Caco-2 (cell line): ENCODE results near the gene PNPLA5. TPM values are rescaled to one million over a fixed set of nuclear protein-coding genes. Genes with fewer than 3 reads are reported as not detected.

Experiments
- BruUV-seq: library from RNA; stranded (reverse); fragments of 400-500 nt; replicated peaks from 2 replicates; lab custom pipeline; 2021; lab: Mats Ljungman, UMichigan
- CTCF ChIA-PET: fragments of 300-600 bp; sonication (Branson Sonifier 250); formaldehyde crosslinking; loops from one replicate; lab custom pipeline; 2022; ENCODE audit warnings: antibody characterized with exemption; lab: Charles Lee
- POLR2A ChIA-PET: fragments of 300-600 bp; sonication (Branson Sonifier 250); formaldehyde crosslinking; loops from one replicate; lab custom pipeline; 2022; ENCODE audit warnings: antibody characterized with exemption; lab: Charles Lee
- DNase-seq, 2 experiments: peaks; one replicate each; pipeline versions ENCODE4 v3.0.0 to v3.0.0-alpha.2; 2020 to 2022
- H3K27me3 ChIP-seq: replicated peaks from 2 replicates; pipeline ENCODE4 v1.6.0; 2011; ENCODE audit warnings: low read length; ENCODE audit not compliant: control insufficient read depth, insufficient read depth
- H3K36me3 ChIP-seq: 2 replicates; pipeline ENCODE4 v1.5.1; 2011; ENCODE audit warnings: low read length; ENCODE audit not compliant: control insufficient read depth, insufficient read depth
- H3K4me1 ChIP-seq: fragments of 250-450 bp; sonication (Bioruptor Pico); 2 replicates; pipeline ENCODE4 v1.5.1; 2020; ENCODE audit warnings: mild to moderate bottlenecking
- H3K4me3 ChIP-seq: 2 replicates; pipeline ENCODE4 v1.5.1; 2011; ENCODE audit warnings: low read depth, mild to moderate bottlenecking, control low read depth, low read length
- H3K9me3 ChIP-seq: fragments of 250-450 bp; sonication (Bioruptor Pico); 2 replicates; pipeline ENCODE4 v1.5.1; 2020; ENCODE audit warnings: mild to moderate bottlenecking, moderate library complexity
- H3K27ac Mint-ChIP-seq: one replicate; pipeline ENCODE4 v1.8.0; 2022; ENCODE audit warnings: mixed read lengths; ENCODE audit not compliant: unreplicated experiment
- H3K27me3 Mint-ChIP-seq: one replicate; pipeline ENCODE4 v1.8.0; 2022; ENCODE audit warnings: mixed read lengths; ENCODE audit not compliant: insufficient read depth, unreplicated experiment
- H3K36me3 Mint-ChIP-seq: one replicate; pipeline ENCODE4 v1.8.0; 2022; ENCODE audit warnings: mild to moderate bottlenecking, mixed read lengths; ENCODE audit not compliant: insufficient read depth, unreplicated experiment
- H3K4me1 Mint-ChIP-seq: one replicate; pipeline ENCODE4 v1.8.0; 2022; ENCODE audit warnings: low read depth, mixed read lengths; ENCODE audit not compliant: unreplicated experiment
- H3K4me3 Mint-ChIP-seq: one replicate; pipeline ENCODE4 v1.8.0; 2022; ENCODE audit warnings: mild to moderate bottlenecking, moderate library complexity, mixed read lengths; ENCODE audit not compliant: unreplicated experiment
- H3K9me3 Mint-ChIP-seq: one replicate; pipeline ENCODE4 v1.8.0; 2022; ENCODE audit warnings: mixed read lengths; ENCODE audit not compliant: unreplicated experiment
- CTCF ChIP-seq, 2 experiments: fragments of 200-600 bp in 1 of 2; IDR thresholded peaks; 1 replicate in 1 of 2; 2 replicates in 1 of 2; pipeline versions ENCODE4 v1.5.1 to v1.8.0; 2011 to 2022; ENCODE audit warnings: antibody characterized with exemption in 1 of 2, control low read depth in 1 of 2, inconsistent platforms in 1 of 2, low read depth in 1 of 2, low read length in 1 of 2, mild to moderate bottlenecking in 1 of 2, moderate library complexity in 1 of 2; ENCODE audit not compliant: insufficient read depth in 1 of 2, severe bottlenecking in 1 of 2, unreplicated experiment in 1 of 2
- intact Hi-C: fragments of 100-400 bp; cut with micrococcal nuclease; formaldehyde crosslinking; loops from one replicate; pipeline ENCODE4 v1.10.0; 2022; ENCODE audit not compliant: unreplicated experiment
- total RNA-seq: library from RNA; stranded (reverse); gene quantifications from 2 replicates; pipeline ENCODE4 v1.2.3, GENCODE V29; 2022

PNPLA5 gene
- total RNA-seq, 1 experiment from 2014 or later: not detected

- no peaks in the 10 kb centered on the region for H3K36me3 ChIP-seq
- intact Hi-C loops: no loop called here
- H3K9me3 Mint-ChIP-seq: no peaks in the 10 kb centered on the region
- no peaks in the 10 kb centered on the region for H3K4me1 Mint-ChIP-seq
- no peaks in the 10 kb centered on the region for H3K36me3 Mint-ChIP-seq
- DNase-seq: peak in 1 of 2 experiments; percentile 20
- H3K27me3 ChIP-seq: no peaks in the 10 kb centered on the region; the same call in 1 of the 2 replicates
- no peak overlapping the region for H3K4me3 ChIP-seq
- CTCF ChIA-PET: no interaction called here
- H3K4me1 ChIP-seq: no peaks in the 10 kb centered on the region
- no peak overlapping the region for H3K4me3 Mint-ChIP-seq
- POLR2A ChIA-PET: no interaction called here
- BruUV-seq: no TSS peak
- no peak overlapping the region for H3K27ac Mint-ChIP-seq
- H3K27me3 Mint-ChIP-seq: peaks cover 7% of the 10 kb centered on the region
- TF ChIP-seq CTCF (IDR thresholded peaks at IDR 0.05; ENCODE audit: insufficient read depth in 1 of 2, low read depth in 1 of 2, low read length in 1 of 2, severe bottlenecking in 1 of 2, unreplicated experiment in 1 of 2): no peak
- H3K9me3 ChIP-seq: no peaks in the 10 kb centered on the region
Observed at GRCh38 chr22:43879901-43880540, 11.8 kb downstream of the PNPLA5 start.

DNA sequence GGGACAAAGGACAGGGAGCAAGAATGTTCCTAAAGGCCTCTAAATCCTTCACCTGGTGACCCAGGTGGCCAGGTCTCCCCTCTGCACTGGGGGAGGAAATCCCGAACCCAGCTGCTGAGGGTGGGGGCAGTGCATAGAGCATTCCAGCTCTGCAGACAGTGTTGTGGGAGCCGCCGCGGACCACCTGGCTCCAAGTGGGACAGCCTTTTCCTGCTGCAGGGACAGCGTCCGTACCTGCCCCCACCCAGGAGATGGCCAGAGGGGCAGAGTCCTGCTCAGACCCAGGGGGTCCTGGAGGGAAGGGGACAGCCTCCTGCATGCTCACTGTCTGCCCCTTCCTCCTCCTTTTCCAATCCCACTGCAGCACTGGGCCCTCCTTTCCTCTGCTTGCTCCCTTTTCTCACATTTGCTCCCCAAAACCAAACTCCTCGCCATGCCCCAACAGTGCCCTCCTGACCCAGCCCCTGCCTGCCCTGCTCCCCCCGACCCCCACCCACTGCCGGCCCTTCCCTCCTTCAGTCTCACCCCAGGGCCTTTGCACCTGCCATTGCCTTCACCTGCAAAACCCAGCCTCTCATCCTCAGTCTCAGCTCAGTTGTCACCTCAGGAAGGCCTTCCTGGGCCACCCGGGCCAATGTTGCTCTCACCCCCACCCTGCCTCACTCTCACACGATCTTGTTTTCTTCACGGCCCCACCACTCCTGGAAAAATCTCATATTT is 12.8 kb downstream of the PNPLA5 start:
- H3K9me3 ChIP-seq: no peaks in the 10 kb centered on the region
- no peak for TF ChIP-seq CTCF (IDR thresholded peaks at IDR 0.05; ENCODE audit: insufficient read depth in 1 of 2, low read depth in 1 of 2, low read length in 1 of 2, severe bottlenecking in 1 of 2, unreplicated experiment in 1 of 2)
- Mint-ChIP-seq H3K27ac (no peak overlapping the region), H3K9me3 (no peaks in the 10 kb centered on the region), H3K4me1 (no peaks in the 10 kb centered on the region), H3K4me3 (no peak overlapping the region), H3K27me3 (peaks cover 8% of the 10 kb centered on the region), H3K36me3 (no peaks in the 10 kb centered on the region)
- BruUV-seq: no TSS peak
- DNase-seq: peak in 1 of 2 experiments; percentile 13
- H3K27me3 ChIP-seq: no peaks in the 10 kb centered on the region; the same call in 1 of the 2 replicates
- intact Hi-C loops: no loop called here
- POLR2A ChIA-PET: no interaction called here
- no peaks in the 10 kb centered on the region for H3K4me1 ChIP-seq
- no peak overlapping the region for H3K4me3 ChIP-seq
- CTCF ChIA-PET: no interaction called here
- no peaks in the 10 kb centered on the region for H3K36me3 ChIP-seq

- DNase-seq: peak in 1 of 2 experiments; percentile 12
- TF ChIP-seq CTCF (IDR thresholded peaks at IDR 0.05; ENCODE audit: insufficient read depth in 1 of 2, low read depth in 1 of 2, low read length in 1 of 2, severe bottlenecking in 1 of 2, unreplicated experiment in 1 of 2): no peak
- H3K27ac Mint-ChIP-seq: no peak overlapping the region
- no peaks in the 10 kb centered on the region for H3K36me3 Mint-ChIP-seq
- BruUV-seq: no TSS peak
- no peaks in the 10 kb centered on the region for H3K9me3 Mint-ChIP-seq
- H3K27me3 Mint-ChIP-seq: peaks cover 12% of the 10 kb centered on the region
- no peaks in the 10 kb centered on the region; the same call in 1 of the 2 replicates for H3K27me3 ChIP-seq
- ChIA-PET CTCF (no interaction called here), POLR2A (no interaction called here)
- intact Hi-C loops: no loop called here
- no peaks in the 10 kb centered on the region for H3K36me3 ChIP-seq
- no peaks in the 10 kb centered on the region for H3K9me3 ChIP-seq
- H3K4me3 ChIP-seq: no peak overlapping the region
- H3K4me3 Mint-ChIP-seq: no peak overlapping the region
- no peaks in the 10 kb centered on the region for H3K4me1 ChIP-seq
- no peaks in the 10 kb centered on the region for H3K4me1 Mint-ChIP-seq
Observed at GRCh38 chr22:43878079-43878795, 13.6 kb downstream of the PNPLA5 start.
